ENCODE measurements around the gene PRR5L.

Gene PRR5L

DNA sequence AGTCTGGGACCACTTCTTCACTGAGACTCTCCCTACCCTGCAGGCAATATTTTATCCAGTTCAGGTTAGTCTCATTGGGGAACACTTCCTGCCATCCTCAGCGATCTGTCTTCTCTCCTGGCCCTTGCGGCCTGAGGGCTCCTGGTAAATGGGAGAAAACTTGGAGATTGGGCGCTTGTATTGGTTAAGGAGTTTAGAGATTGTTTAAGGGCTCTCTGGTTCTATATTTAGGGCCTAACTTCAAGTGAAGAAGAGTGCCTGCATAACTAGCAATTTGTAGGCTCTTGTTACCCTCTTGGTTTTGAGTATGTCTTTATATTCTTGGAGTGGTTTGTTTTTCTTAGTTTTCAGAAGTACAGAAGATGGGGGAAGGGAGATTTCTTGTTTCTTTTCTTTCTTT, 141.3 kb downstream of the PRR5L start:
- Histone ChIP-seq H3K9me3 (replicated peaks; ENCODE audit: insufficient read depth, low read length) (no peaks in the 10 kb centered on the region), H3K36me3 (replicated peaks; ENCODE audit: insufficient read depth, low read length) (no peaks in the 10 kb centered on the region), H3K79me2 (ENCODE audit: low read length) (no peaks in the 10 kb centered on the region), H3K9ac (ENCODE audit: low read length) (no peak overlapping the region), H4K20me1 (ENCODE audit: insufficient read depth, low read length) (no peaks in the 10 kb centered on the region), H3F3A (ENCODE audit: insufficient read depth, low read length) (no peaks in the 10 kb centered on the region), H3K4me3 (ENCODE audit: low read length) (no peak overlapping the region), H3K9me2 (replicated peaks; ENCODE audit: insufficient read depth, low read length) (no peaks in the 10 kb centered on the region), H2AFZ (ENCODE audit: low read length) (no peak overlapping the region), H3K4me1 (ENCODE audit: low read length) (no peaks in the 10 kb centered on the region), H3K27ac (ENCODE audit: low read length) (no peak overlapping the region), H3K27me3 (replicated peaks; ENCODE audit: insufficient read depth, low read length) (no peaks in the 10 kb centered on the region), H3K4me2 (ENCODE audit: low read depth, low read length) (no peak overlapping the region)
- TF ChIP-seq EZH2phosphoT487 (IDR thresholded peaks at IDR 0.05; ENCODE audit: low read length) (no peak), EZH2 (optimal IDR thresholded peaks at IDR 0.05; ENCODE audit: low read depth, low read length) (no peak)
- TF ChIP-seq, protein P1, sequence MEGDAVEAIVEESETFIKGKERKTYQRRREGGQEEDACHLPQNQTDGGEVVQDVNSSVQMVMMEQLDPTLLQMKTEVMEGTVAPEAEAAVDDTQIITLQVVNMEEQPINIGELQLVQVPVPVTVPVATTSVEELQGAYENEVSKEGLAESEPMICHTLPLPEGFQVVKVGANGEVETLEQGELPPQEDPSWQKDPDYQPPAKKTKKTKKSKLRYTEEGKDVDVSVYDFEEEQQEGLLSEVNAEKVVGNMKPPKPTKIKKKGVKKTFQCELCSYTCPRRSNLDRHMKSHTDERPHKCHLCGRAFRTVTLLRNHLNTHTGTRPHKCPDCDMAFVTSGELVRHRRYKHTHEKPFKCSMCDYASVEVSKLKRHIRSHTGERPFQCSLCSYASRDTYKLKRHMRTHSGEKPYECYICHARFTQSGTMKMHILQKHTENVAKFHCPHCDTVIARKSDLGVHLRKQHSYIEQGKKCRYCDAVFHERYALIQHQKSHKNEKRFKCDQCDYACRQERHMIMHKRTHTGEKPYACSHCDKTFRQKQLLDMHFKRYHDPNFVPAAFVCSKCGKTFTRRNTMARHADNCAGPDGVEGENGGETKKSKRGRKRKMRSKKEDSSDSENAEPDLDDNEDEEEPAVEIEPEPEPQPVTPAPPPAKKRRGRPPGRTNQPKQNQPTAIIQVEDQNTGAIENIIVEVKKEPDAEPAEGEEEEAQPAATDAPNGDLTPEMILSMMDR (IDR thresholded peaks at IDR 0.05; ENCODE audit: low read length) = no peak
- no peak for DNase-seq

- no peak overlapping the region for H3K4me2 ChIP-seq (ENCODE audit: low read depth, low read length)
- H3K79me2 ChIP-seq (ENCODE audit: low read length) = no peaks in the 10 kb centered on the region
- TF ChIP-seq, protein P1 (IDR thresholded peaks at IDR 0.05; ENCODE audit: low read length) = no peak
- TF ChIP-seq EZH2phosphoT487 (IDR thresholded peaks at IDR 0.05; ENCODE audit: low read length) (no peak), EZH2 (optimal IDR thresholded peaks at IDR 0.05; ENCODE audit: low read depth, low read length) (no peak)
- no peak overlapping the region for H3K9ac ChIP-seq (ENCODE audit: low read length)
- no peaks in the 10 kb centered on the region for H3K27me3 ChIP-seq (replicated peaks; ENCODE audit: insufficient read depth, low read length)
- H3K9me3 ChIP-seq (replicated peaks; ENCODE audit: insufficient read depth, low read length) = no peaks in the 10 kb centered on the region
- H2AFZ ChIP-seq (ENCODE audit: low read length) = no peak overlapping the region
- no peaks in the 10 kb centered on the region for H4K20me1 ChIP-seq (ENCODE audit: insufficient read depth, low read length)
- H3K36me3 ChIP-seq (replicated peaks; ENCODE audit: insufficient read depth, low read length) = no peaks in the 10 kb centered on the region
- H3K4me1 ChIP-seq (ENCODE audit: low read length) = no peaks in the 10 kb centered on the region
- no peaks in the 10 kb centered on the region for H3K9me2 ChIP-seq (replicated peaks; ENCODE audit: insufficient read depth, low read length)
- H3K27ac ChIP-seq (ENCODE audit: low read length) = no peak overlapping the region
- no peaks in the 10 kb centered on the region for H3F3A ChIP-seq (ENCODE audit: insufficient read depth, low read length)
- H3K4me3 ChIP-seq (ENCODE audit: low read length) = no peak overlapping the region
- DNase-seq = no peak
Observed at GRCh38 chr11:36438126-36438525, 142.0 kb downstream of the PRR5L start.

DNA sequence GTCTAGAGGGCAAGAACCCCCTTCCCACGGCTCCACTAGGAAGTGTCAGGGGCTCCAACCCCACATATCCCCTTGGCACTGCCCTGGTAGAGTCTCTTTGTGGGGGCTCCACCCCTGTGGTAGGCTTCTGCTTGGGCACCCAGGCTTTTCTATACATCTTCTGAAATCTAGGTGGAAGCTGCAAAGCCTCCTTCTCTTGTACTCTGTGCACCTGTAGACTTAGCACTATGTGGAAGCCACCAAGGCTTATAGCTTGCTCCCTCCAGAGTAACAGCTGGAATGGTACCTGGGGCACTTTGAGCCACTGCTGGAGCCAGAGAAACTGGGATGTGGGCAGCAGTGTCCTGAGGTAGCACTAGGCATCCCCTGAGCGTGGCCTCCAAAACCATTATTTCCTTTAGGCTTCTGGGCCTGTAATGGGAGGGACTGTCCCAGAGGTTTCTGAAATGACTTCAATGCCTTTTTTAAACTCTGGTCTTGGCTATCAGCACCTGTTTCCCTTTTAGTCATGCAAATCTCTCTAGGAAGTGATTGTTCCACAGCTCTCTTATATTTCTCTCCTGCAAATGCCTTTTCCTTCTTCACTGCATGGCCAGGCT, 145.6 kb downstream of the PRR5L start:
- H3K9ac ChIP-seq (ENCODE audit: low read length) = no peak overlapping the region
- no peaks in the 10 kb centered on the region for H3K36me3 ChIP-seq (replicated peaks; ENCODE audit: insufficient read depth, low read length)
- no peak overlapping the region for H3K4me2 ChIP-seq (ENCODE audit: low read depth, low read length)
- no peaks in the 10 kb centered on the region for H3K9me3 ChIP-seq (replicated peaks; ENCODE audit: insufficient read depth, low read length)
- no peak overlapping the region for H3K4me3 ChIP-seq (ENCODE audit: low read length)
- no peak for DNase-seq
- H3K9me2 ChIP-seq (replicated peaks; ENCODE audit: insufficient read depth, low read length) = no peaks in the 10 kb centered on the region
- no peaks in the 10 kb centered on the region for H4K20me1 ChIP-seq (ENCODE audit: insufficient read depth, low read length)
- no peak overlapping the region for H2AFZ ChIP-seq (ENCODE audit: low read length)
- H3K79me2 ChIP-seq (ENCODE audit: low read length) = no peaks in the 10 kb centered on the region
- no peak overlapping the region for H3K27ac ChIP-seq (ENCODE audit: low read length)
- no peaks in the 10 kb centered on the region for H3K27me3 ChIP-seq (replicated peaks; ENCODE audit: insufficient read depth, low read length)
- no peaks in the 10 kb centered on the region for H3K4me1 ChIP-seq (ENCODE audit: low read length)
- no peaks in the 10 kb centered on the region for H3F3A ChIP-seq (ENCODE audit: insufficient read depth, low read length)
- TF ChIP-seq EZH2phosphoT487 (IDR thresholded peaks at IDR 0.05; ENCODE audit: low read length) (no peak), EZH2 (optimal IDR thresholded peaks at IDR 0.05; ENCODE audit: low read depth, low read length) (no peak)
- TF ChIP-seq, protein P1 (IDR thresholded peaks at IDR 0.05; ENCODE audit: low read length) = no peak

Measured in MM.1S (cell line).